Gastroesophageal sphincter (tissue), 3 donors: Measurements from ENCODE around the gene WDR4.

ENCODE experiments used
- CTCF ChIP-seq, 4 experiments: fragments of 200-600 bp in 2 of 4; fragments of 450-650 bp in 2 of 4; sonication (generic) in 1 of 4; IDR thresholded peaks; one replicate each; pipeline ENCODE4 v1.5.1; 2017 to 2019; ENCODE audit warnings: antibody characterized with exemption in 4 of 4, mild to moderate bottlenecking in 2 of 4, moderate library complexity in 2 of 4
- EP300 ChIP-seq: sonication (generic); formaldehyde crosslinking; IDR thresholded peaks from one replicate; pipeline ENCODE4 v1.6.1; 2017; ENCODE audit warnings: antibody characterized with exemption, mild to moderate bottlenecking
- POLR2A ChIP-seq, 2 donors: fragments of 450-650 bp; IDR thresholded peaks; one replicate each; pipeline ENCODE4 v1.6.1; 2017; ENCODE audit warnings: antibody characterized with exemption in 2 of 2, mild to moderate bottlenecking in 2 of 2, moderate library complexity in 1 of 2
- POLR2AphosphoS5 ChIP-seq: sonication (generic); formaldehyde crosslinking; IDR thresholded peaks from one replicate; pipeline ENCODE4 v1.6.1; 2017; ENCODE audit warnings: antibody characterized with exemption

- TF ChIP-seq POLR2AphosphoS5 (no peak), CTCF (IDR thresholded peaks at IDR 0.05) (no peak), POLR2A (IDR thresholded peaks at IDR 0.05) (no peak), EP300 (no peak)
Observed at GRCh38 chr21:42924433-42924751, 45.1 kb upstream of the WDR4 start.
